ENCODE results near the gene UBE3D.

Gene UBE3D

DNA sequence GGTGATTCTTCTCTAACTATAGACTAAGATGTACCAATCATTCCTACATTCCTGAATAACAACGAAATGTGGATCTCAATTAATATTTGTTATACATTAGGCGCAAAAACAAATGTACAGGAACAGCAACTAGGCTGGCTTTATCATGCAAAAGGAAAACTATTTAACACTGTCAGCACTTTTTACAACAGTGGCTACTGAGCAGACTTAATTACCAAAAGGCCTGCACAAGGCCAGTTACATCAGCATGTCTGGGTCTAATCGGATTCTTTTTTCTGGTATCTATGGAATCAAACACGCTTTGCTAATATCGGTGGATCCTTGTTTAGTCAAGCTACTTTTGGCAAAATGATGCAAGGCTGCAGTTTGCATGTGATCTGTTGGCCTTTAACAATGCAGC, 176.5 kb downstream of the UBE3D start:
- TF ChIP-seq EZH2 (IDR thresholded peaks at IDR 0.05; ENCODE audit: borderline replicate concordance, low read length): no peak
- TF ChIP-seq, protein P1, sequence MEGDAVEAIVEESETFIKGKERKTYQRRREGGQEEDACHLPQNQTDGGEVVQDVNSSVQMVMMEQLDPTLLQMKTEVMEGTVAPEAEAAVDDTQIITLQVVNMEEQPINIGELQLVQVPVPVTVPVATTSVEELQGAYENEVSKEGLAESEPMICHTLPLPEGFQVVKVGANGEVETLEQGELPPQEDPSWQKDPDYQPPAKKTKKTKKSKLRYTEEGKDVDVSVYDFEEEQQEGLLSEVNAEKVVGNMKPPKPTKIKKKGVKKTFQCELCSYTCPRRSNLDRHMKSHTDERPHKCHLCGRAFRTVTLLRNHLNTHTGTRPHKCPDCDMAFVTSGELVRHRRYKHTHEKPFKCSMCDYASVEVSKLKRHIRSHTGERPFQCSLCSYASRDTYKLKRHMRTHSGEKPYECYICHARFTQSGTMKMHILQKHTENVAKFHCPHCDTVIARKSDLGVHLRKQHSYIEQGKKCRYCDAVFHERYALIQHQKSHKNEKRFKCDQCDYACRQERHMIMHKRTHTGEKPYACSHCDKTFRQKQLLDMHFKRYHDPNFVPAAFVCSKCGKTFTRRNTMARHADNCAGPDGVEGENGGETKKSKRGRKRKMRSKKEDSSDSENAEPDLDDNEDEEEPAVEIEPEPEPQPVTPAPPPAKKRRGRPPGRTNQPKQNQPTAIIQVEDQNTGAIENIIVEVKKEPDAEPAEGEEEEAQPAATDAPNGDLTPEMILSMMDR (IDR thresholded peaks at IDR 0.05; ENCODE audit: low read length): no peak
- no peaks in the 10 kb centered on the region for H3K79me2 ChIP-seq (ENCODE audit: insufficient read depth, low read length)
- no peak overlapping the region for H3K9ac ChIP-seq (ENCODE audit: low read length)
- H3K4me3 ChIP-seq (ENCODE audit: low read depth, low read length, poor library complexity, severe bottlenecking): no peak overlapping the region
- no peak overlapping the region for H3K27ac ChIP-seq (ENCODE audit: low read depth, low read length, poor library complexity, severe bottlenecking)
- no peaks in the 10 kb centered on the region for H3K4me1 ChIP-seq (ENCODE audit: insufficient read depth, low read length, severe bottlenecking)
- H3K9me3 ChIP-seq (ENCODE audit: low read length): no peaks in the 10 kb centered on the region
- H2AFZ ChIP-seq (ENCODE audit: low read length): no peak overlapping the region
- no peaks in the 10 kb centered on the region for H3K36me3 ChIP-seq (ENCODE audit: insufficient read depth, low read length)
- no peaks in the 10 kb centered on the region for H3K27me3 ChIP-seq (ENCODE audit: insufficient read depth, low read length)
- no peaks in the 10 kb centered on the region for H3F3A ChIP-seq (ENCODE audit: insufficient read depth, low read length)
- H4K20me1 ChIP-seq (ENCODE audit: insufficient read depth, low read length): no peaks in the 10 kb centered on the region
- H3K4me2 ChIP-seq (ENCODE audit: low read length): no peak overlapping the region
- no peaks in the 10 kb centered on the region for H3K9me2 ChIP-seq (ENCODE audit: low read depth, low read length)

DNA sequence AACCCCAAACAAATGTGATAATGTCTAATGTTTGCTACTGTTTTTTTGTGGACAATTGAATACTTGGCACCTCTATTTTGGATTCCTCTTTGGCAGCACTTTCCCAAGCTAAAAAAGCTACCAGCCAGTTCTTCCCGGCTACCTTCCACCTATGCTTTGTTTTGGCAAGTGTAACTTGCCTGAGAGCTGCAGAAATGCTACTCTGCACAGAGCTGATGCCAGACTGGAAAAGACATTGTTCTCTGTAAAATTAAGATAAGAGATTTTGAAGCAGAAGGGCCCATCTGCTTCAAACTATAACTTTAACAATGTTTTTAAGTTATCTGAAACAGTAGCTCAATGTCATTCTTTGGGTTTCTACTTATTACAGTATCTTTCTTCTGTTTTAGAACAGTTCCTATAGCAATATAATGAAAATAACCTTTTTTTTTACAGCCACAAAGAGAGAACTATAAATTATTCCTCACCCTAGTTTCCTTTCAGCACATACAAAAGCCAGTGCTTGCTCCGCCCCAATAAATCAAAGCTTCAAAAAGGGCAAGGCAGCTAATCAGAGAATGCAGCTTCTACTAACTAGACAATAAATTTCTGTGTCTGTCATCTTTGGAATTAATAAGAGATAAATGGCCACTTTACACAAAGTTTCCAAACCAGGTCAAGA, 183.1 kb downstream of the UBE3D start:
- no peak overlapping the region for H3K27ac ChIP-seq (ENCODE audit: low read depth, low read length, poor library complexity, severe bottlenecking)
- no peak overlapping the region for H2AFZ ChIP-seq (ENCODE audit: low read length)
- H4K20me1 ChIP-seq (ENCODE audit: insufficient read depth, low read length): no peaks in the 10 kb centered on the region
- no peaks in the 10 kb centered on the region for H3K9me3 ChIP-seq (ENCODE audit: low read length)
- no peak overlapping the region for H3K4me2 ChIP-seq (ENCODE audit: low read length)
- H3F3A ChIP-seq (ENCODE audit: insufficient read depth, low read length): no peaks in the 10 kb centered on the region
- H3K27me3 ChIP-seq (ENCODE audit: insufficient read depth, low read length): no peaks in the 10 kb centered on the region
- TF ChIP-seq, protein P1 (IDR thresholded peaks at IDR 0.05; ENCODE audit: low read length): no peak
- no peak for TF ChIP-seq EZH2 (IDR thresholded peaks at IDR 0.05; ENCODE audit: borderline replicate concordance, low read length)
- H3K4me3 ChIP-seq (ENCODE audit: low read depth, low read length, poor library complexity, severe bottlenecking): no peak overlapping the region
- H3K36me3 ChIP-seq (ENCODE audit: insufficient read depth, low read length): no peaks in the 10 kb centered on the region
- H3K4me1 ChIP-seq (ENCODE audit: insufficient read depth, low read length, severe bottlenecking): no peaks in the 10 kb centered on the region
- H3K9me2 ChIP-seq (ENCODE audit: low read depth, low read length): no peaks in the 10 kb centered on the region
- H3K79me2 ChIP-seq (ENCODE audit: insufficient read depth, low read length): no peaks in the 10 kb centered on the region
- H3K9ac ChIP-seq (ENCODE audit: low read length): no peak overlapping the region

DNA sequence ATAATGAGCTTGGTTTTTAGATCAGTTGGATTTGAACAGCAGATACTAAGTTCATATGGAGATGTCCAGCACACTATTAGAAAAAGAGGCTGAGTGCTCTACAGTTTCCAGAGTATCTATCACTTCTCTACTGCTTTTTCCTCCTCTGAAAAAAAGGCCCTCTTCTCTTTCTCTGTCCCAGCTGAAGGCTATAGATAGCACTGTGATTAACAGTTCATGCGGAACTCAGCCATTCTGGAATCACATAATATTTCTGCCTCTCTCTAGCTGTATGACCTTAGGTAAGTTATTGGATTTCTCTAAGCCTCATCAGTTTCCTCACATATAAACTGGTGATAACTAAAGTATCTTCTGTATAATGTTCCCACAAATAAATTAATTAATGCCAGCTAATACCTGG, 184.1 kb downstream of the UBE3D start:
- Histone ChIP-seq H3K27ac (ENCODE audit: low read depth, low read length, poor library complexity, severe bottlenecking) (no peak overlapping the region), H3K27me3 (ENCODE audit: insufficient read depth, low read length) (no peaks in the 10 kb centered on the region), H3K4me1 (ENCODE audit: insufficient read depth, low read length, severe bottlenecking) (no peaks in the 10 kb centered on the region), H3K9me2 (ENCODE audit: low read depth, low read length) (no peaks in the 10 kb centered on the region), H3K4me2 (ENCODE audit: low read length) (no peak overlapping the region), H3F3A (ENCODE audit: insufficient read depth, low read length) (no peaks in the 10 kb centered on the region), H3K79me2 (ENCODE audit: insufficient read depth, low read length) (no peaks in the 10 kb centered on the region), H3K9ac (ENCODE audit: low read length) (no peak overlapping the region), H3K36me3 (ENCODE audit: insufficient read depth, low read length) (no peaks in the 10 kb centered on the region), H4K20me1 (ENCODE audit: insufficient read depth, low read length) (no peaks in the 10 kb centered on the region), H2AFZ (ENCODE audit: low read length) (no peak overlapping the region), H3K9me3 (ENCODE audit: low read length) (no peaks in the 10 kb centered on the region), H3K4me3 (ENCODE audit: low read depth, low read length, poor library complexity, severe bottlenecking) (no peak overlapping the region)
- no peak for TF ChIP-seq EZH2 (IDR thresholded peaks at IDR 0.05; ENCODE audit: borderline replicate concordance, low read length)
- TF ChIP-seq, protein P1 (IDR thresholded peaks at IDR 0.05; ENCODE audit: low read length): no peak
